GM18507 (cell line): Measurements from ENCODE around the gene RCCD1.

Source experiments
- DNase-seq: peaks from one replicate; pipeline ENCODE4 v3.0.0; 2011; ENCODE audit warnings: low read depth; ENCODE audit not compliant: insufficient read length; ENCODE audit errors: extremely low spot score
- FAIRE-seq: peaks from 2 replicates; lab custom pipeline; 2011; peaks lifted over from hg19 to GRCh38; lab: Jason Lieb, UNC

RCCD1 gene

DNA sequence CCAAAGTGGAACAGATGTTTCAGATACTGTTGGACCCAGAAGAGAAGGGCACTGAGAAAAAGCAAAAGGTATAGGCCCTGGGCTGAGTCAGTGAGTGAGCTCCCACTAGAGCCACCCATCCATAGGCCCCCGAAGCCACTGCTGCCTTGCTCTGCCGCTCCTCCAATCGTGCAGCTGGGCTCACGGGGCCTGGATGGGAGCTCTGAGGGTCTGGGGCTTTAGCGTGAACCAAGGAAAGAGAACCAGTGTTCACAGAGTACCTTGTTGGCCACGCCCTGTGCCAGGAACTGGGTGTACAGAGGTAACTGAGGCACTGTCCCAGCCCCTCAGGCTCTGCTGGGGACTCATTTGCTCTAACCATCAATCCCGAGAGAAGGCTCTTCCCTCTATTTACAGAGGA is 14.9 kb upstream of the RCCD1 start:
- FAIRE-seq: no peak
- no peak for DNase-seq

GRCh38 chr15:90941038-90941437 is 13.6 kb upstream of the RCCD1 start:
- DNase-seq (no peak), FAIRE-seq (no peak)

DNA sequence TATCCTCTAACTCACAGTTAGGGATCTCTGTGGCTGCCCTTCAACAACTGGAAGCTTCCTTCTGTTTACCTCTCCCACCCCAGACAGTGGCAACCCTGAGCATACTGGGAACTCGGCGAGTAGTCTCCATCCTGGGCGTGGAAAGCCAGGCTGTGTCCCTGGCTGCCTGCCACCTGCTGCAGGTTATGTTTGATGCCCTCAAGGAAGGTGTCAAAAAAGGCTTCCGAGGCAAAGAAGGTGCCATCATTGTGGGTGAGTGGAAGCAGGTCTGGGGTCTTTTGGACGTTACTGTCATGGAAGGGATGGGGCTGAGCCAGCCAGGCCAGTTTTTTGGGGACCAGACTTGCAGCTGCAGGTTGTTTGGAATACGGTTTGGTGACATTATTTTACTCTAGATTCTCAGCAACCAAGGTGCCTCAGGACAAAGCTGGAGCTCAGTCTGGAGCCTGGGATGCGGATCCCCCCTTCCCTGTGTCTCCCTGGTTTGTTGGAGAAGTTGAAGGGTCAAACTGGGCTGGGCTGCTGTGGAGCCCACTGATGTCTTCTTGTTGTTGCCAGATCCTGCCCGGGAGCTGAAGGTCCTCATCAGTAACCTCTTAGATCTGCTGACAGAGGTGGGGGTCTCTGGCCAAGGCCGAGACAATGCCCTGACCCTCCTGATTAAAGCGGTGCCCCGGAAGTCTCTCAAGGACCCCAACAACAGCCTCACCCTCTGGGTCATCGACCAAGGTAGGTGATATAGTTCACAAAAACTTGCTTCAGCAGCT is 12.1 kb upstream of the RCCD1 start:
- FAIRE-seq: no peak

DNA sequence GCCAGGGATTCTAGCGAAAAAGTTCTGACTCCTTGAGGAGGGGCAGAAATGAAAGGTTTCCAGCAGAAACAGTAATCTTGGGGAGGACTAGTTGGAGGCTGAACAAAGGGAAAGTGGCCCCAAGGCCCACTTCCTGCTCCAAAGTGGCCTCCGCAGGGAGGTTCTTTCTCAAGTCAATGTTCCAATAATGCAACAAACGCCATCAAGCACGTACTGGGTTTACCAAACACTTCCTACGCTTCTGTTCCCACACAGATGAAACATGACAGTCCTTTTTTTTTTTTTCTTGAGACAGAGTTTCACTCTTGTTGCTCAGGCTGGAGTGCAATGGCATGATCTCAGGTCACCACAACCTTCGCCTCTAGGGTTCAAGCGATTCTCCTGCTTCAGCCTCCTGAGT is 9.6 kb upstream of the RCCD1 start:
- FAIRE-seq (no peak), DNase-seq (no peak)

More for the DNA sequence above, 12.1 kb upstream of the RCCD1 start:
- no peak for DNase-seq

DNA sequence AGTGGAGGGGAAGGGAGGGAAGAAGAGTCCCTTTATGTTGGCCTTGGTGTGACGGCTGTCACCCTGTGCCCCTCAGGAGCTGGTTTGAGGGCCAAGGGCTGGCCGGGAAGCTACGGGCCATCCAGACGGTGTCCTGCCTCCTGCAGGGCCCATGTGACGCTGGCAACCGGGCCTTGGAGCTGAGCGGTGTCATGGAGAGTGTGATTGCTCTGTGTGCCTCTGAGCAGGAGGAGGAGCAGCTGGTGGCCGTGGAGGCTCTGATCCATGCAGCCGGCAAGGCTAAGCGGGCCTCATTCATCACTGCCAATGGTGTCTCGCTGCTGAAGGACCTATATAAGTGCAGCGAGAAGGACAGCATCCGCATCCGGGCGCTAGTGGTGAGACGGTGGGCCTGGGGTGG is 8.1 kb upstream of the RCCD1 start:
- DNase-seq (no peak), FAIRE-seq (no peak)

- DNase-seq: no peak
- no peak for FAIRE-seq
These were observed 7.6 kb upstream of the RCCD1 start for GRCh38 chr15:90946941-90947576.

DNA sequence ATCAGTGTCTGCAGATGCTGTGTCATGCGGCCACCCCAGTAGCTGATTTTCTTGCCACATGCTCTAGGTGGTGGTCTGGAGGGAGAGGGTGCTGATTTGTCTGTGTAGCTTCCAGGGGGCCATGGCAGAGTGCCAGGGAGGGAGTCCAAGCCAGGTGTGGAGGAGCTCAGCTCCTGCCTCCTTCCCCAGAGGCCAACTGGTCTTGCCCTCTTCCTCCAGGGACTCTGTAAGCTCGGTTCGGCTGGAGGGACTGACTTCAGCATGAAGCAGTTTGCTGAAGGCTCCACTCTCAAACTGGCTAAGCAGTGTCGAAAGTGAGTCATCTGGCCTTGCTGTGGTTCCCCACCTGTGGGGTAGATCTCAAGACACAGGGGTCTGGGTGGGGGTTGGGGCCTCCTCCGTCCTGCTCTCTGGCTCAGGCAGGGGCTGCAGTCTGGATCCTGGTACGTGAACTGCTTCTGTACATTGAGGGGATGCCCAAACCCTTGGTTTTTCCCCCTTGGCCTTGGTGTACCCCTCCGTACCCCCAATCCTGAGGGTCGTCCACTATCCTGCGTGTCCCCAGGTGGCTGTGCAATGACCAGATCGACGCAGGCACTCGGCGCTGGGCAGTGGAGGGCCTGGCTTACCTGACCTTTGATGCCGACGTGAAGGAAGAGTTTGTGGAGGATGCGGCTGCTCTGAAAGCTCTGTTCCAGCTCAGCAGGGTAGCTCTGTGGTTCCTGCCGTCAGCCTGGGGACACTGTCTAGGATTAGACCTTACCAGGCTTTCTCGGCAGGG is 6.9 kb upstream of the RCCD1 start:
- no peak for FAIRE-seq
- DNase-seq: no peak

- FAIRE-seq (no peak), DNase-seq (no peak)
These were observed 6.2 kb upstream of the RCCD1 start for GRCh38 chr15:90948506-90948905.

DNA sequence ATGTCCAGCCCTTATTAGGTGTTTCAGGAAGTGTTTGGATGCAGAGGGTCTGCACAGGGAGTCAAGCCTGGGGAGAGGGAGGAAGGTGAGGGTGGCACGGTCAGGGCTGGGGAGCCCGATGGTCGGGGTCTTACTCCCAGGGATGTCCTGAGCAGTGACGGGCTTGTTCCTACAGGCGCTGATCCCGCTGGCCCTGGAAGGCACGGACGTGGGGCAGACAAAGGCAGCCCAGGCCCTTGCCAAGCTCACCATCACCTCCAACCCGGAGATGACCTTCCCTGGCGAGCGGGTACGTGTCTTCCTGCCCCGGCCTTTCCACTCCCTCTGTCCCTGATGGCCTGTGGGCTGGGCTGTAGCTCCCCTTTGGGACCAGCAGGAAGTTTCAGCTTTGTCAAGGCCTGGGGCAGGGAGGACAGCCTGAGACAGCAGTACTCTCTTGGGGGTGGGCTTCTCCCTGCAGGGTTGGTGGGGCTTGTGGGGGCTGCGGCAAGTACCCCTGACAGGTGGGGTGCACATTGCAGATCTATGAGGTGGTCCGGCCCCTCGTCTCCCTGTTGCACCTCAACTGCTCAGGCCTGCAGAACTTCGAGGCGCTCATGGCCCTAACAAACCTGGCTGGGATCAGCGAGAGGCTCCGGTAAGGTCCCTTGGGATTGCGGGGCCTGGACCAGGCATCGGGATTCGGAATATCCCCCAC is 4.6 kb upstream of the RCCD1 start:
- no peak for DNase-seq
- FAIRE-seq: no peak

DNA sequence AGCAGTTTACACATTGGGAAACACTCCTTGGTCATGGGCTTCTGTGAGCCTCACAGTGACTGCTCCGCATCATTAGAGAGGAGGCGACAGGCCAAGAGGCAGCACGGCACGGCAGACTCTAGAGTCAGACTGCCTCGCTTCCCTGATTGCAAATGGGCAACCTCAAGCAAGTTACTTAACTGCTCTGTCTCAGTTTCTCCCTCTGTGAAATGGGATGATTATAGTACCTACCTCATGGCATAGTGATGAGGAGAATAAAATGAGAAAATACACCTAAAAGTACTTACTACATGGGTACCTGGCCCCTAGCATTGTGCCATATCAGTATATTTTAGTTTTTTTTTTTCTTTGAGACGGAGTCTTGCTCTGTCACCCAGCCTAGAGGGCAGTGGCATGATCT is 4.0 kb upstream of the RCCD1 start:
- FAIRE-seq (no peak), DNase-seq (no peak)

GRCh38 chr15:90952901-90953677 is 1.6 kb upstream of the RCCD1 start:
- DNase-seq (no peak), FAIRE-seq (no peak)

DNA sequence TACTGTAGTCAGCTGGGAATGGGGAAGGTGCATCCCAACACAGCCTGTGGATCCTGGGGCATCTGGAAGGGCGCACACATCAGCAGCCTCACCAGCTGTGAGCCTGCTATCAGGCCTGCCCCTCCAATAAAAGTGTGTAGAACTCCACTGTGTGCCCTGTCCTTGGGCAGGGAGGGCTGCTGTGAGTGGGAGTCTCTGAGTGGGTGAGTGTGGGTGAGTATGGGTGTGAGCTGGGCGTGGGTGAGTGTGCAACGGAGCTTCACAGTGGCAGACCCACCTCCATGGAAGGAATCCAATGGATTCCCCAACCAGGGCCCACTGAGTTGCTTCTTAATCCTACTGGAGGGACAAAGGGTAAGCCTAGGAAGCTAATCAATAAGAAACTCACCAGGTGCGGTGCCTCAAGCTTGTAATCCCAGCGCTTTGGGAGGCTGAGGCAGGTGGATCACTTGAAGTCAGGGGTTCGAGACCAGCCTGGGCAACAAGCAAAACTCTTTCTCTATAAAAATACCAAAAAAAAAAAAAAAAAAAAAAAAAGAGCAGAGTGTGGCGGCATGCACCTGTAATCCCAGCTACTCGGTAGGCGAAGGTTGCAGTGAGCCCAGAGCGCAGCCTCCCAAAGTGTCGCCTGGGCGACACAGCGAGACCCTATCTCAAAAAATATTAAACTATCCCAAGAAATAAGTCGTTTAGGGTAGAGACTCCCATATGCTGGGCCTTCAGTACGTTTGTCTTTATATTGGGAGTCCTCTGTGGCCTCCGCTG is 555 bp upstream of the RCCD1 start:
- no peak for FAIRE-seq
- DNase-seq: no peak

- no peak for DNase-seq
- peak; percentile 33 for FAIRE-seq
These were observed 1.1 kb downstream of the RCCD1 start for GRCh38 chr15:90955624-90956273.

- FAIRE-seq (peak; percentile 74), DNase-seq (peak; percentile 74)
These were observed 1.8 kb downstream of the RCCD1 start for GRCh38 chr15:90956274-90957030.

DNA sequence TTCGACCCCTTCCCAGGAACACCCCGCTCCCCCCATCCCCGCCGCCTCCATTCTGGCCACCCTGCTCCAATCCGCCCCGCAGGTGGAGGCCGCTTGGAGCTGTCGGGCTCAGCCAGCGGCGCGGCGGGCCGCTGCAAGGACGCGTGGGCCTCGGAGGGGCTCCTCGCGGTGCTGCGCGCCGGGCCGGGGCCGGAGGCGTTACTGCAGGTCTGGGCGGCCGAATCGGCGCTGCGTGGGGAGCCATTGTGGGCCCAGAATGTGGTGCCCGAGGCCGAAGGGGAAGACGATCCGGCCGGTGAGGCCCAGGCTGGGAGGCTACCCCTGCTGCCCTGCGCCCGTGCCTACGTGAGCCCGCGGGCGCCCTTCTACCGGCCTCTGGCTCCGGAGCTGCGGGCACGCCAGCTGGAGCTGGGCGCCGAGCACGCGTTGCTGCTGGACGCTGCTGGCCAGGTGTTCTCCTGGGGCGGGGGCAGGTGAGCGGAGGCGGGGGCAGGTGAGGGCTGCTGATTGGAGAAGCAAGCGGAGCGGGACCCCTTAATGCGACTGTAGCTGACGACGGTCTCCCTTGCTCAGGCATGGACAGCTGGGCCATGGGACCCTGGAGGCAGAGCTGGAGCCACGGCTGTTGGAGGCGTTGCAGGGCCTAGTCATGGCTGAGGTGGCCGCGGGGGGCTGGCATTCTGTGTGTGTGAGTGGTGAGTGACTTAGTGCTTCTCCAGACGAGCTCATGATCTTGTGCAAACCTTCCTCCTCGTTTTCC is 2.5 kb downstream of the RCCD1 start:
- DNase-seq: no peak
- FAIRE-seq: no peak

GRCh38 chr15:90957791-90958190 is 3.1 kb downstream of the RCCD1 start:
- FAIRE-seq: no peak
- no peak for DNase-seq
